NCI-H2227 (cell line): ENCODE results near the gene TMEM233.
A peak's percentile ranks its signal among the peaks of the same experiment; 100 is the strongest.

Experiments
- DNase-seq: peaks from one replicate; lab custom pipeline; 2025; ENCODE audit not compliant: unreplicated experiment; lab: John Stamatoyannopoulos, UW

The TMEM233 gene

GRCh38 chr12:119679490-119679889 is 85.9 kb downstream of the TMEM233 start:
- peak; percentile 50 for DNase-seq

- no peak for DNase-seq
Measured at GRCh38 chr12:119681111-119681510, 87.5 kb downstream of the TMEM233 start.

- DNase-seq = no peak
Measured at GRCh38 chr12:119681728-119682638, 88.4 kb downstream of the TMEM233 start.

- DNase-seq = no peak
Measured at GRCh38 chr12:119682639-119683252, 89.2 kb downstream of the TMEM233 start.

GRCh38 chr12:119683413-119683812 is 89.8 kb downstream of the TMEM233 start:
- DNase-seq = no peak

- no peak for DNase-seq
Measured at GRCh38 chr12:119683816-119684215, 90.2 kb downstream of the TMEM233 start.

- DNase-seq = no peak
Measured at GRCh38 chr12:119684711-119685369, 91.3 kb downstream of the TMEM233 start.

GRCh38 chr12:119685375-119685774 is 91.8 kb downstream of the TMEM233 start:
- no peak for DNase-seq

- DNase-seq = no peak
Measured at GRCh38 chr12:119686355-119686754, 92.8 kb downstream of the TMEM233 start.

- no peak for DNase-seq
Measured at GRCh38 chr12:119686776-119687175, 93.2 kb downstream of the TMEM233 start.

GRCh38 chr12:119687406-119687805 is 93.8 kb downstream of the TMEM233 start:
- DNase-seq = no peak

GRCh38 chr12:119687879-119688278 is 94.3 kb downstream of the TMEM233 start:
- no peak for DNase-seq

- no peak for DNase-seq
Measured at GRCh38 chr12:119689935-119690500, 96.4 kb downstream of the TMEM233 start.

GRCh38 chr12:119691202-119691810 is 97.7 kb downstream of the TMEM233 start:
- no peak for DNase-seq

GRCh38 chr12:119692410-119692809 is 98.8 kb downstream of the TMEM233 start:
- DNase-seq = no peak
